Measurements from ENCODE around the gene ZNF75A.
"Not testable (repeated sequence)": the region's sequence is repeated elsewhere in the genome, so short reads cannot be mapped to it uniquely, and the experiment has no call there.

Gene ZNF75A

DNA sequence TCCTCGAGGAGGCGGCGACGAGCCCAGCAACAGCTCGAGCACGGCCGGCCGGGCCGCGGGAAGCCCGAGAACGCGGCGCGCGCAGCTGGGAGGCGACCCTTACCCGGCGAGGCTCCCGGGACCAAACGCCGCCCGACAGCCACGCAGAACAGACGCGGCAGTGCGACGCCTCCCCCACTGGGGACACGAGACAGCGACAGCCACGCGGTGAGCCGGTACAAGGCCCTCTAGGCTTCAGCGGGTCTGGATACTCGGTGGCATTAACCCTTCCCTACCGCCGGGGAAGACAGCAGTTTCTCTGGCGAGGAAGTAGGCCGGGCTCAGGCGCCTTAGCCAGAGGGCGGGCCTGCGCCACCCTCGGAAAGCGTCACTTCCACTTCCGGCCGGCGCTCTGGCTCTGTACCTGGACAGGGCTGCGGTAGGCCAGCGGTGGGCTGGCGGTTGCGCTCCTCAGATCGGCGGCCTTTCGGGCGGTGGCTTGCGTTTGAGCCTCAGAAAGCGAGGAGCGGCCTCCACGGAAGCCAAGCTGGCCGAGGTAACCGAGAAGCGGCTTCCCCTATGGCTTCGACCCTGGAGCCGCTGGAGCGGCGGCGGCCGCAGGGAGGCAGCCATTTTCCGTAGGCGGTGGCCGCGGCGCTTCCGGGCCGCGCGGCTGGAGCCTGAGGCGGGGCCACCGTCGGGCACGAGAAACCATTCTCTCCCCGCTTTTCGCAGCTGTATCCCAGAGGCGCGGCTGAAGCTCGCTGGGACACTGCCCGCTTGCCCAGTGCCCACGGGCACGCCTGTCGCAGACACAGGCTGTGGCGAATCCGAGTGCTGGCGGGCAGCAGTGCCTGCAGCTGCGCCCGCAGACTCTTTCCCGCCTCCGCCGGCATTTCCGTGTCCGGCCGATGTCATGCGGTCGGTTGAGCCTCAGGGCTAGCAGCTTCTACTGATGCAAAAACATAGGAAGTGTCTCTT, at the start of gene ZNF75A, which contains the start of gene TIGD7:
Gene ZNF75A (plus strand): TSS at position 389 of the 960 bp plus-strand sequence. CDS start 2,932 bp downstream, outside the sequence.
Gene TIGD7 (minus strand): TSS at position 322 of the 960 bp plus-strand sequence. CDS start 4,816 bp downstream, outside the sequence.
- DNase-seq = peak; percentile 53 to 97 (median 91)

DNA sequence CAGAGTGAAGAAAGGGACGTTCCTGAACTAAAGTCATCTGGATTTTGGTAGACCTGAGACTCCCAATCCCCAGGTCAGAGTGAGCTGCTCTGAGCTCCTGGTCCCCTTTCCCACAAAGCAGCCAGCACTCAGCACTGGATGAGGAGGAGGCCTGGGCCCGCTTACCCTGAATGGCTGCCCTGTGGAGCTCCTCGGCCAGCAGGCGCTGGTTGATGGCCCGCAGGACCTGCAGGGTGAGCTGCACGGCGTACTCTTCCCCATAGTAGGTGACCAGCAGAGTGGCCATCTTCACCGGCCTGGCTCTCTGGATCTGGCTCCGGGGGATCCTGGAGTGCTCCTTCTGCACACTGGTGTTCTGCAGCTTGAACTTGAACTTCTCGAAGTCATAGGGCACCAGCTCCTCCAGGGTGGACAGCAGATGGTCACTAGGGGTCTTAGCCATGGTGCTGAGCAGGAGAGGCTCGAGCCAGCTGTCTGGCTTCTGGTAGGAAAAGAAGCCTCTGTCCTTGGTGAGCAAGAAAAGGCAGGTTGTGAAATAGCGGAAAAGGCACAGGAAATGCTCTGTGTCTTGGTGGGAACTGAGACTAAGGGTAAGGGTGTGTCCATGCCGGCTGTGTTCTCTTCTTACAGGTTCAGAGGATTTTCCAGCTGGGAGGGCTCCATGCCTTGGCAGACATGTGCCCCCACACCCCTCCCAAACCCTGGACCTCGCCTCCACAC, 49.0 kb upstream of the ZNF75A start, which contains the start of gene MEFV:
Gene MEFV (minus strand): TSS at position 488 of the 720 bp plus-strand sequence. CDS start 46 bp downstream, at position 442.
- DNase-seq = no peak

DNA sequence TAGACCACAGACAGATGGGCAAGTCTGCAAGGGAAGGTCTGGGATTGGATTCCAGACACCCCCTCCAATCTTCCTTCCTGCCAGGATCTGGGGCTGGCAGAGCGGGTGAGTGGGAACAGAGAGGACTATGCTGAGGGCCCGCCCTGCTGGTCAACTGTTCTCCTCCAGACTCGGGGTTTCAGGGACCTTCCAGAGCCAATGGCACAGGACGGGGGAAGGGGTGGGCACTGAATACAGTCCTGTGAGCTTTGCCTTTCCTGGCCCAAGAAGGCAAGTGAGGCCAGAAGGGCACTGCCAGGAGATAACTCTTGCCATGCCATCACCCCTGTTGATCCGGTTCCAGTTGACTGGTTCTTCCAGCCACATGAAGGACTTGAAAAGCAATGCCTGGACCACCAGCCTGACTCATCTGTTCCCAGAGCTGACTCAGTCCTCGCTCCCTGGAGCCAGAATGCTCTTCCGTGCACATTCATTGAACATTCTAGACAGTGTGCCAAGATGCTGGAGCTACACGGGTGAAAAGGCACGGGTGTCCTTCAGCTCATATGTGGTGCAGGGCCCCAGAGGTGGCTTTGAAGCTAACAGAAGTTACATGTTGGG, 48.3 kb upstream of the ZNF75A start:
- DNase-seq = no peak

DNA sequence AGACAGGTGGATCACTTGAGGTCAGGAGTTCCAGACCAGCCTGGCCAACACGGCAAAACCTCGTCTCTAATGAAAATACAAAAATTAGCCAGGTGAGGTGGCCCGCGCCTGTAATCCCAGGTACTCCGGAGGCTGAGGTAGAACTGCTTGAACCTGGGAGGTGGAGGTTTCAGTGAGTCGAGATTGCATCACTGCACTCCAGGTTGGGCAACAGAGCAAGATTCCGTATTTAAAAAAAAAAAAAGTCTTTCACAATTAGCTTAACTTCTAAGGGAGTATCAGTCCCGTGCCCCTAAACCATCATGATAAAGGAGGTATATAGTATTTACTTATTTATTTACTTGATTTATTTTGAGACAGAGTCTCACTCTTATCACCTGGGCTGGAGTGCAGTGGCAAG, 45.5 kb upstream of the ZNF75A start:
- DNase-seq = no peak

DNA sequence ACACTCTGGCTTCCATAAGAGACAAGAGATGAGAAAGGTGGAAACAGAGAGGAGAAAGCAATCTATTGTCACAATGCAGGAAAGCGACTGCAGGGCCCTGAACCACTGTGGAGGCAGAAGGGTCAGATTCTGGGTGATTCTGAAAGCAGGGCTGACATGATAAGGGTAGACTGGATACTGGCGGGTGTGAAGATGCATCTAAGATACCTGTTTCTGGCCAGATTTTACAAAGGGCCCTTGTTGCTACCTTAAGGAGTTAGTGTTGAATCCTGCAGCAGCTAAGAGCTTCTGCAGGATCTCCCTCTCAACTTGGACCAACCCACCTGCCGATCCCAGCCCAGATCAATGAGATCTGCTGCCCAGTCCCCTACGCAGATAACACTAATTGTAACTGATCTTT, 42.8 kb upstream of the ZNF75A start:
- no peak for DNase-seq

DNA sequence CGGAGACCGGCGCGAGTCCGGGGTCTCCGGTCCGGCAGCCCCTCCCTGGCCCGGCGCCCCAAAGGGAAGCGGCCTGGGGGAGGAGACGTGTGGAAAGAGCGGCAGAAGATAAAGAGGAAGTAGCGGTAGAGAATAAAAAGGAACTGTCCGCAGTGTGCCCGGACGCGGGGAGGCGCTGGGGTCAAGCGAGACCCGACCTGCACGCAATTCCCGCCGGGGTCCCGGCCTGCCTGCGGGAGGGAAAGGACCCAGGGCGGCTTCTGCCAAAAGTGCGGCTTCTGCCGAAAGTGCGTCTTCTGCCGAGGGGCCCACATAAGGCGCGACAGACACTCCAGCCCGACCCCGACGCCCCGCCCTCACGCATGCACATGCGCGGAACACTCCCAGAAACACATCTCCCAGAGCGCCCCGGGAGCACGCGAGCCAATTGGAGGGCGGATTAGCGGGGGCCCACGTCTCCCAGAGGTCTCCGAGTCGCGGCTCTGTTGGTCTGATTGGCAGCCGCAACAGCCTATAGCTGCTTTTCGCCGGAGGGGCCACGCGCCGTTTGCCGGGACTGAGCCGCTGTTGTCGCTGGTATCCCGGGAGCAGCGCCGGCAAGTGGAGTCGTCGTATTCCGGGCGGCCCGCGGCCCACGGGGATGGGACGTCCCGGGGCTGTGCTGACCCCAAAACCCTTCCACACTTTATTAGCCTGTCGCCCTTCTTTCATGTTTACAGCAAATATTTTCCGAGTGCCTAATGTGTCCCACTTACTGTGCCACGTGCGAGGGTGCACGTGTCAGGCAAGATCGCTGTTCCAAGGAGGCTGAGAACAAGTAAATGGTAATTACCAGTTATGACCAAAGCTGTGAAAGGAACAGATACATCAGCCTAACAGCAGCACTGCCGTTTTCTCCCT, 40.9 kb upstream of the ZNF75A start:
- peak; percentile 84 to 100 (median 98) for DNase-seq

DNA sequence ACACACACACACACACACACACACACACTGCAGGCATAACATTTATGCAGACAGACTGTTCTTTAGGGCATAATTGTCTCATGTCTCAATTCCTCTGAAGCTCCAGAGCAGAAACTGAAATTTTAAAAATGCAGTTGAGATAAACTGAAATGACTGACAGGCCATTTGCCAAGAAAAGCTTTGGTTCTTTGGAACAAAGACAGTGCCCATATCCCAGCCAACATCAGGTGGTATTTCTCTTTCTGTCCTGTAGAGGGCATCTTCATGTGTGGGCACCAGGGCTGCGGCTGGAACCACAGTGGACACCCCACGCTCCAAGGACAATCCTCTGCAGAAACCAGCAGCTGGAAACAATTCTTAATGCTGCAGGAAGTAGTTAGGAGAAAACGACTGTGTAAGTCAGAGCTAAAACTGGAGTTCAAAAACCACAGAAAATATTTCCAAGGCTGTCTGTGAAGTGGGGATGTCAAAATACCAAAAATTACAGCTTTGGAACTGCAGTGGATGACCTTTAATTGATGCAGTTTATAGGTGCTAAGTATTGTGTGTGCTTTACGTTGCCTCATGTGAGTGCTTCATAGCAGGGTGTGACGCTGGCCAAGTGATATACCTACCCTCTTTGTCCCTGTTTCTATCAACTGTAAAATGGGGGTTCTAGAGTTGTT, 38.3 kb upstream of the ZNF75A start:
- peak in 7 of 56 donors; percentile 1 to 32 (median 7) for DNase-seq

DNA sequence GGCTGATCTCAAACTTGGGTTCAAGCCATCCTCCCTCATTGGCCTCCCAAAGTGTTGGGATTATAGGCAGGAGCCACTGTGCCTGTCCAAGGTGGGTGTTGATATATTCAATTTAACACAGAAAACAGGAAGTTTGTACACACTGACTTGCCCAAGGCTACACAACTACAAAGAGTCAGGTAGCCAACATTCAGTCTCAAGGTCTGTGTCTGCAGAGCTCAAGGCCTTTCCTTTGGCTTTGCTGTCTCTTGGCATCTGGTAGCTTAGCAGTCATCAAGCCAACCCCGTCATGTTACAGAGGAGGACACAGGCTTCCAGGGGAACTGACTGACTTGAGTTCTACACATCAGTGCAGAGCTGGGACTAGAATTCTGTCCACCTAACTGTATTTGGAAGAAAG, 37.0 kb upstream of the ZNF75A start:
- DNase-seq = no peak

DNA sequence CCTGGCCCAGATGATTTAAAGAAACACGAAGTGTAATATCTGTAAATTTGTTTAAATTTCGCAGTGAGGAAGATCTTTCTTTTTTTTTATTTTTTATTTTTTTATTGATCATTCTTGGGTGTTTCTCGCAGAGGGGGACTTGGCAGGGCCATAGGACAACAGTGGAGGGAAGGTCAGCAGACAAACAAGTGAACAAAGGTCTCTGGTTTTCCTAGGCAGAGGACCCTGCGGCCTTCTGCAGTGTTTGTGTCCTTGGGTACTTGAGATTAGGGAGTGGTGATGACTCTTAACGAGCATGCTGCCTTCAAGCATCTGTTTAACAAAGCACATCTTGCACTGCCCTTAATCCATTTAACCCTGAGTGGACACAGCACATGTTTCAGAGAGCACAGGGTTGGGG, 34.6 kb upstream of the ZNF75A start:
- DNase-seq = not testable (repeated sequence)

DNA sequence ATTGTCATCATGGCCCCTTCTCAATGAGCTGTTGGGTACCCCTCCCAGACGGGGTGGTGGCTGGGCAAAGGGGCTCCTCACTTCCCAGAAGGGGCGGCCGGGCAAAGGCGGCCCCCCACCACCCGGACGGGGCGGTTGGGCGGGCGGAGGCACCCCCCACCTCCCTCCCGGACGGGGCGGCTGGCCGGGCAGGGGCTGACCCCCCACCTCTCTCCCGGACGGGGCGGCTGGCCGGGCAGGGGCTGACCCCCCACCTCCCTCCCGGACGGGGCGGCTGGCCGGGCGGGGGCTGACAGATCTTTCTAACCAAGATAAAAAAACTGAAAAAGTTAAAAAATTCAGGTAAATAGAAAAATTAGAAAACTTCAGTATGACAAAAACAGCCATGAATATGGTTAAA, 34.0 kb upstream of the ZNF75A start:
- not testable (repeated sequence) for DNase-seq

DNA sequence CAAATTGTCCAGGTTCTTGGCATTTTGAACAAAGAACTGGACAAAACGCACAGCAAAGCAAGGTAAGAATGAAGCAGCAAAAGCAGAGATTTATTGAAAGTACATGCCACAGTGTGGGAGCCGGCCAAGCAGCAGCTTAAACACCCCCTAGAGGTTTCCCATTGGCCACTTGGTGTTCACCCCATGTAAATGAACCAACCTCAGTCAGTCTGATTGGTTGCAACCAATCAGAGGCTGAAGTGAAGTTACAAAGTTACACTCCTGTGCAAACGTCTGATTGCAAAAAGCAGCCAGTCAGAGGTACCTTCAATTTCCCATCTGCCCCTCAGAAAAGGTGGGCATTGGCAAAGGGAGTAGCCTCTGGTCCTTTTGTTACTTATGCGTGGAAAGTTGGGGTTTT, 30.8 kb upstream of the ZNF75A start:
- DNase-seq = no peak

DNA sequence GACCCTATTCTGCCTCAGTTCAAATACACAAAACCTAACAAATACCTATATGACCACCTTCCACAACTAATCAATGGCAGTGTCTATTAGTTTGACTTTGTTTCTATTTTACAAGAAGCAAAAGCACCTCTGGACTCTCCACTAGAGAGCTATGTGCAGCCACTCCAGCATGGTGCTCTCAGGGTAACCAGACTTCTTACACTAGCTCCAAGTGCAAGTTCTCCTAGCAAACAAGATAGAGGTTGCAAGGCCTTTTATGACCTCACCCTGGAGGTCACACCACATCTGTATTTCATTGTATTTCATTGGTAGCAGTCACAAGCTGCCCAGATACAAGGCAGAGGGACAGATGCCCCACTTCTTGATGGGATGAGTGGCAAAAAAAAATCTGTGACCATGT, 30.4 kb upstream of the ZNF75A start:
- DNase-seq = no peak

DNA sequence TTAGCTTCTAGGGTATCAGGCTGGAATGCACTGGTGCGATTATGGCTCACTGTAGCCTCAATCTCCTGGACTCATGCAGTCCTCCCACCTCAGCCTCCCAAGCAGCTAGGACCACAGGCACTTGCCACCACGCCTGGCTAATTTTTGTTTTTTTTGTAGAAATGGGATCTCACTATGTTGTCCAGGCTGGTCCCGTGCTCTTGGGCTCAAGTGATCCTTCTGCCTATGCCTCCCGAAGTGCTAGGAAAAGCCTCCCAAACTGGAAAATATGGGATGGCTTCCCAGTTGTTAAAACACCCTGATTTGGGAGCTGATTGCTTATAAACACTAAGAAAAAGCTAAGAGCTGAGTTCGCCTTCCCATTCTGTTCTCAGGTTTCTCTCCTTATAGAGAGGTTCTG, 28.6 kb upstream of the ZNF75A start:
- DNase-seq = no peak

DNA sequence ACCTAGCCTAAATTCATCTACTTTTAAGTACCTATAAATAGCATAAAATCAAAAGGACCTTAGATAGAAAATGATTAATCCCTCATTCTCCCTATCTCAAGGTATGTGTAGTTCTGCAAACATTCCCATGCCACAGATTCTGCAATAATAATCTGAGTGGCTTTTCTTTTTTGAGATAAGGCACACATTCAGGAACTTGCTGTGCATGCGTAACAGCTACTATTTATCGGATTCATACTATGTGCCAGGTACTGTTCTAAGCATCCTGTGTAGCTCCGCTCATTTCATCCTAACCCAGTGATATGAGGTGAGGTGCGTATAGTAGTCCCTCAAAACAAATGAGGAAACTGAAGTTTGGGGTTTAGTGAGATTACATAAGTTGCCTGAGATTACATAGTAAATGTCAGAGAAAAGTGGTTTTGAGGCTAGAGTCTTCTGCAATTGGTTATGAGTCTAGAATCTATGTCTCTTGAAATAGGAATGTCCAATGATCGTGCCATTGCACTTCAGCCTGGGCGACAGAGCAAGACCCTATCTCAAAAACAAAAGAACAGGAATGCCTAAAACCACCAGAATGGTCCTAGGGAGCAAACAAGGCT, 24.0 kb upstream of the ZNF75A start:
- DNase-seq = no peak

DNA sequence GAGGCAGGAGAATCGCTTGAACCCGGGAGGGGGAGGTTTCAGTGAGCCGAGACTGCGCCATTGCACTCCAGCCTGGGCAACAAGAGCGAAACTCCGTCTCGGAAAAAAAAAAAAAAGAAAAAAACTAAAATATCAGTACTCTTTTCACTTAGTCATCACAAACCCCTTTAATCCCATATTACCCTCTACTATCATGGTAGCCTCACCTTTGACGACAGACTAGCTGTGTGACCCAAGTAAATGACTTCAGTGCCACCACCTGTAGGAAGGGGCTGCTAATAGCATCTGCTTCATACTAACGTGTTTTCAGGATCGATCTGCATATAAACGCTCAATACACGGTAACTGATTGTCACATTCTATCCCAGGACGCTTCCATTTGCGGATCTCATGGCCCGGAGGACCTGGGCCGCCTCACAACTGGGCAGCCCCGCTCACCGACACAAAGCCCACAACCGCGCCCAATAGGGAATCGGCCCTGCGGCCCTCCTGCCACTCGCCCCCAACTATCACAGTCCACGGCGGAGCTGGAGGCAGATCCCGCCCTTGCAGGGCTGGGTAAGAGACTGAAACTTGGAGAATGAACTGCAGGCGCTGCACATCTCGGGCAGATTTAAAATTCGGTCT, 23.1 kb upstream of the ZNF75A start:
- peak in 1 of 56 donors; percentile 72 for DNase-seq

DNA sequence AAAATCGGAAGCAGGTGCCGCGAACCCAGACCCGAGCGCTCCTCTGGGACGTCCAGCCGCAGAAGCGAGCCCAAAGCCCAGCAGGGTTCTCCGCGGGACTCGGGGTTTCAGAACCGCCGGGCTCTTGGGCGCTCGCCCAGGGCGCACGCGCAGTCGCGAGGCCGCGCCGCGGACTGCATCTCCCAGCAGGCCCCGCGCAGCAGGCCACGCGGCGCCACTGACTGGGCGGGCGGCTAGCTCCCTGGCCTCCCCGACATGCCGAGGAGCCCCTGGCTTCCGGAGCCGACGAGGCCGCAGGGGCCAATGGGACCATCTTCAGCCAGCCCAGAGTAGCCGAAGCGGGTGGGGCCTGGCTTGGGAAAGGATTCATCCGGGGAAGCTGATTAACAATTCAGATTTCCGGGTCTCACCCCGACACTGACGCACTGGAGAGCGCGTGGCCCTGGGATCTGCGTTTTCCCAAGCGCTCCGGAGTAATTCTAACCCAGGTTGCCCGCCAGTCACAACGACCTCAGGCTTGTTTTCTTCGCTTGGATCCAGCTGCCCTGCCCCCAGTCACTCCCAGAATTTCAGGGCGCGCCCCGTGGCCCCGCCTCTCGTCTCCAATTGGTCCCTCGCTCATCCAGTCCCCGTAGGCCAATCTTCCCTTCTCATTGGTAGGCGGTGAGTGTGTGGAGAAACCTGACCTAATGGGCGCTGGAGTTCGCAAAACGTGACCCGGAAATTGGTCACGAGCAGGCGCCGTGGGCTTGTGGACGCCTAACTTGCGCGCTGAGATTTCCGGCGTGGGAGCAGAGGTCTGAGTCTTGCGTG, 22.4 kb upstream of the ZNF75A start, which contains the start of gene ZNF263:
Gene ZNF263 (plus strand): TSS at position 762 of the 813 bp plus-strand sequence. CDS start 328 bp downstream, outside the sequence.
- peak; percentile 47 to 98 (median 95) for DNase-seq

DNA sequence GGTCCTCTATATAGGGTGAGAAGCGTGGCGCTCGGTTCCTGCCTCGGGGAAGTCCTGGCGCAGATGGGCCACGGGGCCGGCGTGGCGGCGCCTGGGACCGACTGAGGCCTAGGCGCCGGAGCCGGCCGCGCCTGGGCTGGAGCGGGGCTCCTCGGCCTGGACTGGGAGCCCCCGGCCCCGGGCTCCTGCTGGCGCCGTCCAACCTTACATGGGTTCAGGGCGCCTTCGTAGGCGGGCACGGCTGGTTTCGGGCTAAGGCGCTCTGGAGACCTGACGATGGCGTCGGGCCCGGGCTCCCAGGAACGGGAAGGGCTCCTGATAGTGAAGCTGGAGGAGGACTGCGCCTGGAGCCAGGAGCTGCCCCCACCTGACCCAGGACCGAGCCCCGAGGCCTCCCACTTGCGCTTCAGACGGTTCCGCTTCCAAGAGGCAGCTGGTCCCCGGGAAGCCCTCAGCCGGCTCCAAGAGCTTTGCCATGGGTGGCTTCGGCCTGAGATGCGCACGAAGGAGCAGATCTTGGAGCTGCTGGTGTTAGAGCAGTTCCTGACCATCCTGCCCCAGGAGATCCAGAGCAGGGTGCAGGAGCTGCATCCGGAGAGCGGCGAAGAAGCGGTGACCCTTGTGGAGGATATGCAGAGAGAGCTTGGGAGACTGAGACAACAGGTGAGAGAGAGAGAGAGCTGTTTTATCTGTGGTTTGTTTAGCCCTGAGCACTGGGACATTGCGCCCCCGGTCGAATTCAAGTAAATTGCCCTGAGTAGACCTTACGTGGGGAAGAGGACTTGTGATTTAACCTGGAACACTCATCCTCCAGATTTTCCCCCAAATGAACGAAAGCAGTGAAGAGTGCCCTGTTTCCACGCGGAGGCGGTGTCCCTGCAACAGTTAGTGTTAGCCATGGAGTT, 21.5 kb upstream of the ZNF75A start:
- peak in 2 of 56 donors; percentile 41 to 51 for DNase-seq

All from nucleus accumbens (tissue), 56 donors.